NCI-H774 (cell line): ENCODE results near the gene RPS6KA2.

Experiments
- DNase-seq: peaks from one replicate; lab custom pipeline; 2025; lab: John Stamatoyannopoulos, UW

The RPS6KA2 gene

GRCh38 chr6:166573511-166574216 lies 53.4 kb downstream of the RPS6KA2 start:
- DNase-seq: no peak

DNA sequence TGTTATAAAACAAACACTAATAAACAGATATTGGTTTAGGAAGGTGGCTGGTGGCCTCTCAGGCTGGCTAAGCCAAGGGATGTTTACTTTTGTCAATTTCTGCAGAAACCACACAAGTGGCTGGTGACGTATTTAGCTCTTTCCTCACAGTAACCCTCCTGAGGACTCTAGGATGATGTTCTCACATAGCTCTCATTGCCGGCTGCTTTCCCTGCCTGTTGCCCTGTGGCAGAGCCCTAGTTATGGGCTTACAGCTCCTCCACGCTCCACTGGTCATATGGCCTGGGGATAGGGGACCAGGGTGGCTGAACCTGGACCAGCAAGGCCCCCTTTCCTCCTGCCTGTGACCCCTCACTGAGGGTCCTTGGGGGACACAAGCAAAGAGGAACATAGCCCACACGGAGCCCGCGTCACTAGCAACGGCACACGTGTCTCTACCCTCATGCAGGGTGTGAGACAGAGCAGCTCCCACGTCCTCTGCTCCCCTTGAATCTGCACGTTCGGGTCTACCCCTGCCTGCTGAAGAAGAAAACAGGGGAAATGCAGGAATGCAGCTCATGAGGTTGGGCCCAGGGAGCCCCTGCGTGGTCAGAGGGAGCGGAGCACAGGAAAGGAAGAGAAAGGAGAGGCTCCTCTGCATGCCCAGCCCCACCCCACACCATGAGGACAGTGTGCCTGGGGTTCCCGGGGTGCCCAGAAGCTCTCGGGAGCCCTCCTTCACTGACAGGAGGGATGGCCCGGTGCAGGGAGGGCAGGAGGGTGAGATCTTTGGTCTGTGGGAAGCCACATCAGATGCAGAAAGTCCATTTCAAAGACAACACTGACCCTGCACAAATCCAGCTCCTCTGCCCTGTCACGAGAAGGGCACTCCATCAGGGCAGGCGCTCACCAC lies 54.4 kb downstream of the RPS6KA2 start:
- DNase-seq: peak; percentile 40

GRCh38 chr6:166570929-166571713 lies 55.9 kb downstream of the RPS6KA2 start:
- no peak for DNase-seq

- no peak for DNase-seq
Observed at GRCh38 chr6:166569206-166569605, 57.8 kb downstream of the RPS6KA2 start.

DNA sequence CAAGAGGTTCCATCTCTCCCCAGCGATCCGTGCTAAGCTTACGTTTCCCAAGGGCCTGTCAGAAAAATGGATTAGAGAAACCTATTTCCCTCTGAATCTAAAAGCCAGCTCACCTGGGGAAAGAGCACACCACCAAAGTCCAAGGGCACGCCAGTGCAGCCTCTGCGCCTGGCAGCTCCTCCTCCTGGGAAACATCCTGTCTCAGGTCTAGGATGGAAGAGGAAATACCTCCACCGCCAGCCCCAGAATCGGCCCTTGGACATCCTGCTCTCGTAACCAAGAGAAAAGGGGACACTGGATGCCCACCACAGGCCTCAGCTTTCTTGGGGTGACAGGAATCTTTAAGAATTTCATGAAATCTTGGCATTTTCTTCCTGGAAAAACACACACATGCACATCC lies 59.2 kb downstream of the RPS6KA2 start:
- no peak for DNase-seq

DNA sequence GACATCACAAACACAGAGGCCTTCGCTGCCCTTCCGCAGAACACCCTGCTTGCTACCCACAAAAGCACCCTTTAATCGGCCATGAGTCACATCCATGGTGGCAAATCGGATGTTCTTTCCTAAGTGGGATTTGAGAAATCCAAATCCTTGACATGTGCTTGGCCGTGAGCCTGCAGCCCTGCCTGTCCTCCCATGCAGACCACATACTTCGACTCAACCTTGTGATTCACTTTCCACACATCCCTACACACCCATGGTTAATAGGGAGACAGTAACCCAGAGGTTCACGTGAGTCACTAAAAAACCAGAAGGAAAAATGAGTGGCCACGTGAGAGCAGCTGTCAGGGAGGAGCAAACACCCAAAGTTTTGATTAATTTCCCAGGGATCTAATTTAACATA lies 59.9 kb downstream of the RPS6KA2 start:
- no peak for DNase-seq

DNA sequence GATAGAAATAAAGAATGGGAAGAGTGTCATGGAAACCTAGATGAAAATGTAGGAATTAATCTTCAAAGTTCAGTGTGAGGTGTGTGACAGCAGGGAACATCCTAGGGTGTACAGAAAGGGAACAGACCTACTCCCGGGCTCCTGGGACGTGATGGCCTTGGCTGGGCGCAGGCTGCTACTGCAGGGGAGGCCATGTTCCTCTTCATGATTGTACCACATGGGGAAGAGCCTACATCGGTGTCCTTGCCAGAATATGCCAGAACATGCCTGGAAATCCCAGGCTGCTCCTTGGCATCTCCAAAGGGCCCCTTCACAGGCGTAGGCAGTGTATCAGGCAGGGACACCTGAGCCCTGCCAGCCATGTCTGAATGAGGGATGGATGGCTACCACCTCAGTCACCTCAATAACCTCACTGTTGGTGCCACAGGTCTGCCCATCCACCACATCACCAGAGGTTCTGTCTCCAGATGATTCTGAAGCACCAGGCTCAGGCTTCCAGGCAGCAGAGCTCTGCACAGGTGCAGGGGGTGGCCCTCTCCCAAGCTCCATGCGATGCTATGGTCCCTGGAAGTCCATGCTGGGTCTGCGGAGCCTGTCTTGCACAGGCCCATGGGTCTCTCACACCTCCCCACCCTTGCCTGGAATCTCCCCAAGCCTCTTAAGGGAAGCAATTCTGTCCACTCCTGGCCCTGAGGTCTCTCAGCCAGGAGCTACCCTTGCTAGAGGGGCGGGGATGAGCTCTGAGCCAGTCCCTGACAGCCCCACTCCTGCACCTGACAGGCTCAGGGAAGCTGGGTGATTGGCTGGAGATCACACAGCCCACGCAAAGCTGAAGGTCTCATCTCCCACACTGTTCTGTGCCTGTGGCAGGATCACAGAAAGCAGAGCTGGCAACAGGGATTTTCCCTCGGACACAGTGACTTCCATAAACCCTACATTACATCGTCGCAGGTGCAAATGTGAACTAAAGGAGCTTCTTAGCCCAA lies 60.7 kb downstream of the RPS6KA2 start:
- no peak for DNase-seq

DNA sequence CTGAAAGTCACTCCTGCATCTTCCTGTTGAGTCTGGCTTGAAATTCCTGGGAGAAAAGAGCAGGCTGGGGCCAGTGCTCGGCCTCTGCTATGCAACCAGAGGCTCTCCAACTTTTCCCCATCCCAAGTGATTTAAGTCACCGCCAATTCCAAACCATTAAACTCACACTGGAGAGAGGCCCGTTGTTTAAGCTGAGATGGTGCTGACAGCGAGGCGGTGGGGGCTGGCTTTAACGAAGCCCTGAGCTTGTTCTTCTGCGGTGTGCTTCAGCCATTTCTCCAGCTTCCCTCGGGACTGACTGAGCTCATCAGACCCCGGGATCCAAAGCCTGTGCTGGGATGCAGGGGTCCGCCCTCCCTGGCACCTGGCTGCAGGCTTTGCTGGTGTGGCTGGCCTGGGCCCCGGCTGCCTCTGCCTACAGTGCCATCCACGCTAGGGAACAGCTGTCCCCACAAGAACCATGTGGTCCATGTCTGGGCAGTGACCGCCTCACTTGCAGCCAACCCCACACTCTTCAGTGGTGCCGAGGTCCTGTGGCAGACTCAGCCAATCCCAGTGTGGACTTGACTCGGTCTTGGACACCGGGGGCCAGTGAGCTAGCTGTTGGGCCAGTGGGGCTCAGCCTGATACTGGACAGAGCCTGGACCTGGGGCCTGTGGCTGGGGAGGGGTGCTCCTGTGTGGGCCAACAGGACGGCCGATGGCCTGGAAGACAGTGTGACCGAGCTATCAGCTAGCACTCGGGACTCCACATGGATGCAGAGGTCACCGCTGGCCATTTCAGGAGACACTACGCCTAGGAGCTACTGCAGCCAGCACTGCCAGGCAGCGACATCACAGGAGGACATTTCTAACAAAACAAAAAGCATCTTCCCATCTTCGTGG lies 61.7 kb downstream of the RPS6KA2 start:
- no peak for DNase-seq

DNA sequence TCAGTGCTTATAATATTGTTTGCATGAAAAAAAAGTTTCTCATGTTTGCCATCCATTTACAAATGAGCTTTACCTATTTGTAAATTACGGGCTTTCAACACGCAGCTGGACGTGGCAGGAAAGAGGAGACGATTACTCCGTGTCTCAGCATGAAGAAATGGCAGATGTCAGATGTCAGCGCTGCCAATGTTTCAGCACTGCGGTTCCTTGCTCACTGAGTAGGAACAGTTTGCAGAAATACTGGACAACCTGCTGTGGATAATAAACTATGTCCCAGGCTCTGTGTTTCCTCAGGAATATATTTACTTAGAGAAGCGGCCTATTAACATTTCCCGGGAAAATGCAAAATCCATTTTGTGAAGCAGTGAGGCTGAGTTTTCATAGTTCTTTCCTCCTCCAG lies 63.2 kb downstream of the RPS6KA2 start:
- DNase-seq: no peak

DNA sequence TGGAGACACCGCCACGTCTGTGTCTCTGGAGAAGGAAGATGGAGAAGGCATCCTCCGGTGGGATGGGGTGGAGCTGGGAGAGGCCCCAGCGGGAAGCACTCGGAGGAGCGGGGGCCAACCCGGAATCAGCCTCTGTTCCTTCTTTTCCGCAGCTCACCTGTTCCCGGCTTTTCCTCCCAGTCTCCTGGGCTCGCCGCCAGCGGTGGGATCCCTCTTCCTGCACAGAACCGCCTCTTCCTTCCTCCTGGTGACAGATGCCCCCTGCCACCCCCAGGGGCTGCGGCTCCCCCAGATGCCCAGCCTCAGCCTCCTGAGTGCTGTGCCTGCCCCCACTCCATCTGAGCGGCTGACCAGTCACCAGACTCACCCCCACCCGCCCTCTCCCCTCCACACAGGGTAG lies 63.9 kb downstream of the RPS6KA2 start:
- DNase-seq: no peak

DNA sequence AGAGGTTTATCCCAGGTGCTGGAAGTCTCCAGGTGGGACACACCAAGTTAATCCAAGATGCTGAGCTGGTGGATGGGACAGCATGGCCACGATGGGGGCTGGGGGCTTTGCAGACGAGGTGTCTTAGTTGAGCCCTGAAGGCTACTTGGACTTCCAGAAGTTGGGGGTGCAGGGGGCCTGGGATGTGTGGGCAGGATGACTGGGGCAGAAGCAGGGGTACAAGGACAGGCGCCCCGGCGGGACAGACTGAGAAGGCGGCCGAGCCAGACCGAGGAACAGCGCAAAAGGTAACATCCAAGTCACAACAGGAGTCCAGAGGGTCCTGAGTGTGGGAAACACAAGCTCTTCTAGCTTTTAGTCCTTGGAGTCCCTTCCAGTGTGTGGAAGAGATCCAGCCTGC lies 64.3 kb downstream of the RPS6KA2 start:
- no peak for DNase-seq

GRCh38 chr6:166561771-166562359 lies 65.2 kb downstream of the RPS6KA2 start:
- DNase-seq: no peak

DNA sequence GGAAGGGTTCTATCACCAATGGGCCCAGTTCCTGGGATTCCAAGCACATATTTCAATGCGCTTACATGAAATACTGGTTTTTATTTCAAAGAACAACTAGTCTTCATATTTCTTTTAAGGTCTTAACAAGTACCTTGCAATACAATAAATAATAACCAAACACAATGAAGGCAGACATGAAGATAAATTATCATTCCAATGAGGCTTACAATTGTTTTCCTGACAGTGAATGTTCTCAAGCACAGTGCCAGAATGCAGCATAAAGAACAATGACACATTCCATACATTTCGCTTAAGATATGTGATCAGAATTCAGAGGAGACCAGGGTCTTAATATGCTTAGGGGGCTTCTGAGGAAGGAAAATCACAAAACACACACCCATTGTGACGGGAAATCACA lies 66.8 kb downstream of the RPS6KA2 start:
- no peak for DNase-seq

DNA sequence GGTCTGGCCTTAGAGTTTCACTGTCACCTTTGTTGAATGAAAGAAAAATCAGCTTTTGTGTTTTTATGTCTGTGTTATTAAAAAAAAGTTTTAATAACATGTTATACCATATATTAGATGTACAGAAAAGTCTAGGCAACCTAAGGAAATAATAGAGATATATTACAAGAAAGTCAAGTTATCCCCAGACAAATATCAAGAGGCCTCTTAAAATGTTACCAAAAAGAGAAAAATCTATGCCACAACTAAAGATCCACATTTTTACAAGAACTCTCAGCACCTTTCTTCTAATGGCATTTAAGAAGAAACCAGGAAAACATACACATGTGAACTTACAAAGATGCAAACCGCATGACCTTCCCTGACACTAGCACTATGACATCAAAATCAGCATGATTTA lies 67.4 kb downstream of the RPS6KA2 start:
- no peak for DNase-seq

GRCh38 chr6:166559211-166559610 lies 67.8 kb downstream of the RPS6KA2 start:
- DNase-seq: no peak

GRCh38 chr6:166558156-166559005 lies 68.7 kb downstream of the RPS6KA2 start:
- no peak for DNase-seq

DNA sequence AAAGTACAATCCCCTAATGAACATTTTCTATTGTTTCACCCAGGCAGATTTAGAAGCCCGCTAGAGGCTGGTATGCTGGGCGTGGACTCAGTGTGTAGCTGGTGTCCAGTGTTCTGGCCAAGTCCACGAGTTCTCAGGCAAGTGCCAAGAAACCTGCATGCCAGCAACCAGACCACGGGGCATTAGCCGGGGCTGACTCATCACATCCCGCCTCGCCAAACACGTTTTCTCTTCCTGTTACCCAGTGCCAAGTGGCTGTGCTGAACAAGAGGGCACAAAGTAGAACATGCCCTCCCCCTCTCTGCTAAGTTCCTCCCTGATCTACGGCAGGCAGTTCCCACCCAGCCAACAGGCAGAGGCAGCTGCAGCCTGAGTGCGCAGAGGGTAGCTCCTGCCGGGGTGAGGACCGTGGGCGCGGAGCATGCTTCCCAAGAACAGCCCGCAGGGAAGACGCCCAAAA lies 70.2 kb downstream of the RPS6KA2 start:
- peak; percentile 82 for DNase-seq

- no peak for DNase-seq
Observed at GRCh38 chr6:166556336-166556735, 70.7 kb downstream of the RPS6KA2 start.

DNA sequence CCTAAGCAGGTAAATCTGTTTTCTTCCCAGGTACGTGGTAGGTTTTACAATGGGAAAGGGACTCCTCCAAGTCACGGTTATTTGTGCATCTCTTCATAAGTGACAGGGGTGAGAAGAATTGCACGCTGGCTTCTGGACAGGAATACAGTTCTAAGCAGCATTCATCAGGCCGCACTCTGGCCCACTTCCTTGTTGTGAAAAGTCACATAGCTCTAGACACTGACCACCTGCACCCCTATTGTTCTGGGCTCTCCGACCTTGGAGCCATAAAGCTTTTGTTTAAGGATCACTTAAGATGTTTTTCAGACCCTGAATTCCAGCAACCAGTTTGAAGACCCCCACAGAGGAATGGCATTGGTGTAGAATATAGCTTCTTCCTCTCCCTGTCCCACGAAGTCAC lies 72.0 kb downstream of the RPS6KA2 start:
- no peak for DNase-seq
